Progenitor cell of endocrine pancreas (in vitro differentiated cells): Measurements from ENCODE around the gene SELENOI. TPM values are rescaled to one million over a fixed set of nuclear protein-coding genes. Genes with fewer than 3 reads are reported as not detected.
"Not testable (repeated sequence)": the region's sequence is repeated elsewhere in the genome, so short reads cannot be mapped to it uniquely, and the experiment has no call there.

Source experiments
- DNase-seq: peaks from one replicate; pipeline ENCODE4 v3.0.0; 2021; ENCODE audit warnings: low spot score; ENCODE audit not compliant: unreplicated experiment
- H3K27ac Mint-ChIP-seq: 2 replicates; pipeline ENCODE4 v1.8.0; 2021; ENCODE audit warnings: mild to moderate bottlenecking, moderate library complexity, mixed read lengths
- H3K27me3 Mint-ChIP-seq: 2 replicates; pipeline ENCODE4 v1.8.0; 2021; ENCODE audit warnings: mixed read lengths
- H3K36me3 Mint-ChIP-seq: 2 replicates; pipeline ENCODE4 v1.8.0; 2022; ENCODE audit warnings: mixed read lengths; ENCODE audit not compliant: insufficient read depth
- H3K4me1 Mint-ChIP-seq: 2 replicates; pipeline ENCODE4 v1.8.0; 2021; ENCODE audit warnings: low read depth, mixed read lengths
- H3K4me3 Mint-ChIP-seq: 2 replicates; pipeline ENCODE4 v1.8.0; 2021; ENCODE audit warnings: low read depth, mild to moderate bottlenecking, moderate library complexity, mixed read lengths
- H3K9me3 Mint-ChIP-seq: 2 replicates; pipeline ENCODE4 v1.8.0; 2021; ENCODE audit warnings: low read depth, mixed read lengths
- CTCF ChIP-seq: fragments of 200-600 bp; sonication (generic); IDR thresholded peaks from one replicate; pipeline ENCODE4 v1.5.0; 2021; ENCODE audit warnings: antibody characterized with exemption, mild to moderate bottlenecking; ENCODE audit not compliant: unreplicated experiment
- total RNA-seq: library from RNA; stranded (reverse); gene quantifications from 2 replicates; pipeline ENCODE4 v1.2.1, GENCODE V29; 2021

SELENOI gene
- total RNA-seq, 1 donor from 2014 or later, result 46.2 TPM

- TF ChIP-seq CTCF, result no peak
- Mint-ChIP-seq H3K4me1 (peaks cover 13% of the 10 kb centered on the region), H3K27ac (no peak overlapping the region), H3K4me3 (no peak overlapping the region), H3K36me3 (peaks cover 8% of the 10 kb centered on the region), H3K9me3 (no peaks in the 10 kb centered on the region), H3K27me3 (no peaks in the 10 kb centered on the region)
- DNase-seq, result no peak
Measured at GRCh38 chr2:26352892-26353291, 6.9 kb downstream of the SELENOI start.

- not testable (repeated sequence) for H3K27me3 Mint-ChIP-seq, H3K36me3 Mint-ChIP-seq, DNase-seq, H3K27ac Mint-ChIP-seq, H3K4me3 Mint-ChIP-seq, H3K9me3 Mint-ChIP-seq
- peaks cover 18% of the 10 kb centered on the region for H3K4me1 Mint-ChIP-seq
Measured at GRCh38 chr2:26354469-26354868, 8.5 kb downstream of the SELENOI start.

- DNase-seq, result no peak
- H3K9me3 Mint-ChIP-seq, result no peaks in the 10 kb centered on the region
- no peak overlapping the region for H3K4me3 Mint-ChIP-seq
- no peak for TF ChIP-seq CTCF
- H3K36me3 Mint-ChIP-seq, result peaks cover 9% of the 10 kb centered on the region
- H3K27ac Mint-ChIP-seq, result no peak overlapping the region
- H3K27me3 Mint-ChIP-seq, result no peaks in the 10 kb centered on the region
- peaks cover 26% of the 10 kb centered on the region for H3K4me1 Mint-ChIP-seq
Measured at GRCh38 chr2:26355038-26355995, 9.4 kb downstream of the SELENOI start.

- Mint-ChIP-seq H3K27me3 (no peaks in the 10 kb centered on the region), H3K36me3 (peaks cover 9% of the 10 kb centered on the region)
Measured at GRCh38 chr2:26356111-26356510, 10.2 kb downstream of the SELENOI start.

GRCh38 chr2:26356771-26357170 lies 10.8 kb downstream of the SELENOI start:
- Mint-ChIP-seq H3K36me3 (peaks cover 5% of the 10 kb centered on the region), H3K27ac (no peak overlapping the region), H3K9me3 (no peaks in the 10 kb centered on the region), H3K4me3 (no peak overlapping the region), H3K27me3 (no peaks in the 10 kb centered on the region), H3K4me1 (peaks cover 29% of the 10 kb centered on the region)
- no peak for DNase-seq
- TF ChIP-seq CTCF, result no peak

More at GRCh38 chr2:26356111-26356510, 10.2 kb downstream of the SELENOI start:
- no peak for DNase-seq
- Mint-ChIP-seq H3K4me1 (peaks cover 30% of the 10 kb centered on the region), H3K27ac (no peak overlapping the region), H3K9me3 (no peaks in the 10 kb centered on the region), H3K4me3 (no peak overlapping the region)
- TF ChIP-seq CTCF, result no peak
